Measurements from ENCODE around the gene NOSIP. TPM values are rescaled to one million over a fixed set of nuclear protein-coding genes. Genes with fewer than 3 reads are reported as not detected.

Gene NOSIP
- total RNA-seq, 2 donors from 2014 or later, result 39.0 to 62.3 TPM

DNA sequence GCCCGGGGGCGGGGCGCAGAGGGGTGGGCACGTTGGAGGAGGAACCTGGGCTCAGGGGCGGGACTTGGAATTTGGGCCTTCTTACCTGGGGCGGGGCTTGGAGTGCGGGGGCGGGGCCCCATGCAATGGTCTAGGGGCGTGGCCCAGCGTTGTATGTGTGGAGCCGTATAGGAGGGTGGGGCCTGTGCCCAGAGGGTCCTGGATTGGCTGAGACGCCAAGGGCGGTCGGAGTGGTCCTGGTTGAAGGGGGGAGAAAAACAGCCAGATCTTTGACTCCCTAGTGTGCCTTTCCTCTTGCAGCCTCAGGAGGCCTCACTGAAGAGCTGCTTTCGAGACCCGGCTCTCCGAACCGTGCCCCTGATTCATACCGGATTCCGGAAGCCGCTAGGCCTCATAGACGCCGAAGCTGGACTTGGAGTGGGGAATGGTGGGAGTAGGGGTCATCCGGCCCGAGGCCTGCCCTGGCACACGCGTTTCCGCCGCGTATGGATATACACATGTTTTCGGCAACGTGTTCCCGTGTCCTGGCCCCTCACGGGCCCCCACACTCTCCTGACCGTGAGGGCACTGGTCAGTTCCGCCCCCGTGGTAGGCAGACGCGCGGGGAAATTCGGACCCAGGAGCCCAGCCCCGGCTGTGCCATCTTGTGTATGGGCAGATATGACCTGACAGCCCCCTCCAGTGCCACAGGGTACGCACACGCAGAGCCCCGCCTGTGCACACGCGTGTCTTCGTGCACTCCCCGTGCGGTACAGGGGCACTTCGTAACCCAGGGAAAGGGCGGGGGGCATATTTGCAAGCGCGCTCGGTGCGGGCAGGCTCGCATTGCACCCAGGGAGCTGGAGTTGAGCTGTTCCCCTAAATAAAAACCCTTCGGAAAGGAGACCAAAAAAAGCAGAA, 10.0 kb upstream of the NOSIP start:
- Histone ChIP-seq H3K4me3 (peak overlapping the region; percentile 81 to 95), H3K27ac (peak overlapping the region; percentile 92 to 95)
- TF ChIP-seq CTCF (IDR thresholded peaks at IDR 0.05), result no peak

GRCh38 chr19:49589502-49589905, 9.1 kb upstream of the NOSIP start:
- H3K27ac ChIP-seq, result peak overlapping the region; percentile 92 to 95
- peaks cover 0 to 33% of the 10 kb centered on the region in 2 donors for H3K4me1 ChIP-seq
- peak overlapping the region in 1 of 2 donors; percentile 95 for H3K4me3 ChIP-seq
- no peaks in the 10 kb centered on the region for H3K27me3 ChIP-seq
- DNase-seq (ENCODE audit: low spot score), result no peak
- no peaks in the 10 kb centered on the region for H3K9me3 ChIP-seq
- peaks cover 8% of the 10 kb centered on the region for H3K36me3 ChIP-seq
- no peak for TF ChIP-seq CTCF (IDR thresholded peaks at IDR 0.05)

More for the DNA sequence above, 10.0 kb upstream of the NOSIP start:
- Histone ChIP-seq H3K9me3 (no peaks in the 10 kb centered on the region), H3K4me1 (peaks cover 0 to 33% of the 10 kb centered on the region in 2 donors), H3K36me3 (peaks cover 16% of the 10 kb centered on the region), H3K27me3 (no peaks in the 10 kb centered on the region)
- DNase-seq (ENCODE audit: low spot score), result peak; percentile 96

DNA sequence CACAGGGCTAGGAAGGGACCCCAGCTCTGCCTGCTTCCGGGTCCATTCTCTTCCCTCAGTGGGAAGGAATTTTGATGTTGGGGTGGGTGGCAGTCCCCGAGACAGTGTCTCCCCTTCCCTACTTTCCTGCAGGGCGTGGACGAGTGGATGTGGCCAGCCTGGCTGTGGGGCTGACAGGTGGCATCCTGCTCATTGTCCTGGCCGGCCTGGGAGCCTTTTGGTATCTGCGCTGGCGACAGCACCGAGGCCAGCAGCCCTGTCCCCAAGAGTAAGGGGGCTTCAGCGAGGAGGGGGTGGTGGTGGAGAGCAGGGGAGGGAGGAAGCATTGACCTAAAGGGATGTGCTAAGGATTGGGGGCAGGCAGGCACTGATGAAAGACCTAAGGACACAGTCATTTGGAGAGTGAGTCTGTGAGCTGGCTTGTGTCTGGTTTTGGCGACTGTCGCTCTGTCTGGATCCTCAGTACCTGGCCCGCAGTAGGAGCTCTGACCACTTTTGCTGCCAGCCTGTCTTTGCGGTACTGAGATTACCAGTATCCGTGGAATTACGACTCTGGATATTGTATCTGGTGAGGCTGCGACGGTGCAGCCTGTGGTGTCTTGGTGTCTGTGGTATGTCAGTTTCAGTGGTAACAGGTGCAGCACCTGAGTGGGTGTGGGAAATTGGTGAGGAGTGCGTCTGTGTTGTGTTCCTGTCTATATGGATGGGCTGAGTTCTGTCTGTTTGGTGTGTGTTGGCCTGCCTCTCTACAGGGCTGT, 8.2 kb upstream of the NOSIP start:
- no peak for TF ChIP-seq CTCF (IDR thresholded peaks at IDR 0.05)
- Histone ChIP-seq H3K36me3 (no peaks in the 10 kb centered on the region), H3K4me1 (peaks cover 0 to 27% of the 10 kb centered on the region in 2 donors), H3K27me3 (no peaks in the 10 kb centered on the region), H3K9me3 (no peaks in the 10 kb centered on the region), H3K27ac (no peak overlapping the region), H3K4me3 (no peak overlapping the region)
- DNase-seq (ENCODE audit: low spot score), result no peak

GRCh38 chr19:49587227-49587626, 6.9 kb upstream of the NOSIP start:
- no peak overlapping the region for H3K4me3 ChIP-seq
- TF ChIP-seq CTCF (IDR thresholded peaks at IDR 0.05), result no peak

GRCh38 chr19:49585023-49585422, 4.7 kb upstream of the NOSIP start:
- H3K36me3 ChIP-seq, result no peaks in the 10 kb centered on the region
- H3K4me3 ChIP-seq, result no peak overlapping the region
- H3K9me3 ChIP-seq, result no peaks in the 10 kb centered on the region
- H3K27ac ChIP-seq, result no peak overlapping the region
- DNase-seq (ENCODE audit: low spot score), result no peak
- H3K4me1 ChIP-seq, result peaks cover 0 to 15% of the 10 kb centered on the region in 2 donors
- no peaks in the 10 kb centered on the region for H3K27me3 ChIP-seq
- no peak for TF ChIP-seq CTCF (IDR thresholded peaks at IDR 0.05)

More at GRCh38 chr19:49587227-49587626, 6.9 kb upstream of the NOSIP start:
- Histone ChIP-seq H3K27ac (no peak overlapping the region), H3K9me3 (no peaks in the 10 kb centered on the region), H3K36me3 (no peaks in the 10 kb centered on the region), H3K4me1 (peaks cover 0 to 15% of the 10 kb centered on the region in 2 donors), H3K27me3 (no peaks in the 10 kb centered on the region)
- DNase-seq (ENCODE audit: low spot score), result no peak

Data from right atrium auricular region (tissue), 2 donors.